ENCODE data around the gene FRY.

Gene FRY

DNA sequence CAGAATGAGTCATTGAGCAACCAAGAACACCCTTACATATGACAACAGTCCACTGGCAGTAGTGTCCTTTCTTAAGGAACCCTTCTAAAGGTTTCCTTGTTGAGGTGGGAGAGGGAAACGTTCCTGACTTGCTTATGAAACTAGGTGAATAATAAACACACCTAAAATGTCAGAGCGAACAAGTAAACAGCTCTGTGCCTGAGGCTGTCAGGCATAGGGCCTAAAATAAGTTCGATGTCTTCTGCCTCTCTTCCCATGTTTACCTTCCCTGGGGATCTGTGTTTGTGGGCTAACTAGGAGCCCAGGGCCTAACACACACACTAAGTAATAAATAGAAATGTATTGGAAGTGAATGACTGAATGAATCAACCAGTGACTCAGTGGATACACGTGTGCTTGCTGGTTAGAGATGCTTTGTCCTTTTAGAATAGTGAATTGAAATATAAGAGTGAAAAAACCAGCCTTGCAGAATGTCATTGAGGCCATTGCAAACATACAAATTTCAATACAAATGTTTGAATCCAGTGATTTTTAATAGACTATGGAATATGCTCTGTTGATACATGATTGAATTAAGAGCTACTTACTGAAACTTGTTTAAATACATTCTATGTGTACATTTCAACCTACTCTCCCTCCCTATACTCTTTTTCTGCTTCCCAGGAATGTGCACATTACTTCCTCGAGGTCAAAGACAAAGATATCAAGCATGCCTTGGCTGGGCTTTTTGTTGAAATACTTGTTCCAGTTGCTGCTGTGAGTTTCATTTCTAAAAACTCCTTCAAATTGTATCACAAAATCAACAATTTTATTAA, 102.9 kb downstream of the FRY start:
- no peak for DNase-seq (ENCODE audit: low read depth in 2 of 2)

DNA sequence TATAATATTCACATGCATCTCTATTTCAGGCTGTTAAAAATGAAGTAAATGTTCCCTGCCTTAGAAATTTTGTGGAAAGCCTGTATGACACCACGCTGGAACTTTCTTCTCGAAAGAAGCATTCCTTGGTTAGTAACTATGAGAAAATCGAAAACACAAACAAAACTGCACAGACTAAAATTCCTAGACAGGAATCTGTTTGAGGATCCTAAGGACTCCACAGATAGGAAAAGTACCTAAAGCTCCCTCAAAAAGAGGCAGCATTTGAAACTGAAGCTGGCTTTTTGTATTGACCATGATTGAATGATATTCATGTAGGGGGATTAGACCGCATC, 103.4 kb downstream of the FRY start:
- no peak for DNase-seq (ENCODE audit: low read depth in 2 of 2)

DNA sequence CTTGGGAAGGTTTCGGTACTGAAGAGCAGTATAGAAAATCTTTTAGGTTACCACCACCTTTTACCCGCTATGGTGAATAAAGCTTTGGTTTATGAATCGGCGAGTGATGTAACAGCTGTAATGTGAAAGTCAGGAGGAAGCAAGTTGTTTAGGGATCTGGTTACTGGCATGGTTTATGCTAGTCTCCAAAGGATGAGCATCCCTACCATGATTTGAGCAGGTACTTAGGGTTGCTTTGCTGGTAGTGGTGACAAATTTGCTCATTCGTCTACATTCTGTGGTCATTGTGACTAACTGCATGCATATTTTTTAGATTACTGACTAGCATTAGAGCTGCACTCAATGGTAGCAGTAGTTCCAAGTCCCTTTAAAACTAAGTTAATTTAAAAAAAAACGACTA, 104.1 kb downstream of the FRY start:
- DNase-seq (ENCODE audit: low read depth in 2 of 2) = no peak

DNA sequence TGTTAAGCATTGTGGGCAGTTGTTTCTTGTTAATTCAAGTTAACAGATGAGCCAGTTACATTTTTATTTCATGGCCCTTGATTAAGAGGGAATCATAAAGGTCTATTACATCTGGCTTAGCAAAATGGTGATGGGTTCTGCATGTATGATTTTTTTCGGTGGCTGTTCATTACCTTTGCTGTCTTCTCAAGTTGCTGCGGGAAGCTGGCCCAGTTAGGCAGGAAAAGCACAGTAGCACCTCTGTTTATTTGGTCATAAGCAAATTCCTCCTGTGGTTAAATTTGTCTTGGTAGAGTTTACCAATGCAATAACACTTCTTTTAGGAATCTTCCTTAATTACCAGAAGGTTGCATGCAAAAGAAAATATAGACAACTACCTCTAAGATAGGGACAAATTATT, 104.5 kb downstream of the FRY start:
- no peak for DNase-seq (ENCODE audit: low read depth in 2 of 2)

DNA sequence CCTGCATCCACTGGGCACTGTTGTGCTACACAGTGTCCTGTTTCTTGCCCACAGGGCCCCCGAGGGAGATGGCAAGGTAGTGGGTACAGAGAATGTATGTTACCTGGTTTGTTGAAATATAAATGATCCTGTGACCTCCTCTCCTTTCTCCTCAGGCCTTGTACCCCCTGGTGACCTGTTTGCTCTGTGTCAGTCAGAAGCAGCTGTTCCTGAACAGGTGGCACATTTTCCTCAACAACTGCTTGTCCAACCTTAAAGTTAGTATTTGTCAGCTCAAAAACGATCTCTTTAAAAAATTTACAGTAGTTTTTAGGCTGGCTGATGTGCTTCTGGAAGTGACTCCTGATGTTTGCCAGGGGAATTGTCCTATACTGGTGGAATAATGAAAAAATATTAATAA, 105.1 kb downstream of the FRY start:
- DNase-seq (ENCODE audit: low read depth in 2 of 2) = no peak

DNA sequence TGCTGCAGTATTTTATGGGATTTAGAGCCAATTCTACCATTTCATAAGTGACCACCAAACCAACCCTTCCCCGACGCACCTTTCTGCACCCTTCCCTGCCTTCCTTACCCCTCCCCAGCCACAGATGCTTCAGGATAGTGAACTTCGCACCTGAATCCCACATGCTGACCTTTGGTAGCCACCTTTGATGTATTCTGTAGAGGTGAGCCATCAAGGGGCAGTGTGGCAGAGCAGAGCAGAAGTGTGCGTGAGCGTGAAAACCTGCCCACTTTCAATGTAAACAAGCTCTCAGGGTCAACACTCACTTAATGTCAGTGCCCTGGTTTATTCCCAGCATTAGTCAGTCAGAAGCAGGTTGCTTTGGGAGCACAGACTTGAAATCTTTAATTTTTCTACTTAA, 107.7 kb downstream of the FRY start:
- no peak for DNase-seq (ENCODE audit: low read depth in 2 of 2)

DNA sequence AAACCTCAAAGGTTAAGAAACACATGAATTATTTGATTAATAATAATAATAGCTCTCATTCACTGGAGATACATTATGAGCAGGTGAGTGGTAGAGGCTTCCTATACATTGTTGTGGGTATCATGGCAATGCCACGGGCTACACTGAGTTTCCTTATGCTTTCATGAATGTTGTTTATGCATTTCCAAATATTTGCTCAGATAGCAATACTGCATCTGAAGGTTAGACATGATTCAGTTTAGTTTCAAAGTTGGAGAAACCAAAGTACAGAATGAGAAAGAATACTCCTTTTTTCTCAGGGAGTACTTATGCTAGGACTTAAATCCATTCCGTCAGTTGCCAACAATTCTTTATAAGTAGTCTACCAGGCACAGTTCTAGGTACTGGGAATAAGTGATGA, 108.5 kb downstream of the FRY start:
- no peak for DNase-seq (ENCODE audit: low read depth in 2 of 2)

DNA sequence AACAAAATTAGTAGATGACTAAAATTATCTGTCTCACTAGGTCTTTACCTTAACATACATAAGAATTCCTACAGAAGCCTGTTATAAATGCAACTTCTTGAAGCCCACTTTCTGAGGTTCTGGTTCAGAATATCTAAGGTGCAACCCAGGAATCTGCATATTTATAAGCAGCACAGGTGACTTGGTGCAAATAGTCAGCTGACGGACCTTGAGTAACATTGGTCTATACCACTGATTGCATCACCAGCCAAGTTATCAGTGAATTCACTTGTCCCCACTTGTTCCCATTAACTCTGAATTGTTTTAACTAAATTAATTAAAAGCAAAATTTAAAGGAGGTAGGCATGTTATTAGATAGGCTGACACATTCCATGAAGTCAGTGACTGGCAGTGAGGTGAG, 109.9 kb downstream of the FRY start:
- DNase-seq (ENCODE audit: low read depth in 2 of 2) = no peak

DNA sequence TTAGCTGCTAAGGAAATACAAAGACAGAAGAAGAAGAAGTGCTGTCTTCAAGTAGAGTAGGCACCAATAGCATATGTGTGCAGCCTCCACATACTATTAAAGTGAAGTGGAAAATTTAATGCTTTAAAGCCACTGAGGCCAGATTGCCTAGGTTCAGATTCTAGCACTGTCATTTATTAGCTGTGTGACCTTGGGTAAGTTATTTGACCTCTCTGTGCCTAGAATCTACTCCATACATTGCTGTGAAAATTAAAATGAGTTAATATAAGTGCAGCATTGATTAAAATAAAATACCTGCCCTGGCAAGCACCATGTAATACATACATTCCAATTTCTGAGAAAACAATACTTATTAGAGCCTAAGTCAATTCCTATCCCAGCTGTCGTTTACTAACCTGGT, 110.5 kb downstream of the FRY start:
- no peak for DNase-seq (ENCODE audit: low read depth in 2 of 2)

DNA sequence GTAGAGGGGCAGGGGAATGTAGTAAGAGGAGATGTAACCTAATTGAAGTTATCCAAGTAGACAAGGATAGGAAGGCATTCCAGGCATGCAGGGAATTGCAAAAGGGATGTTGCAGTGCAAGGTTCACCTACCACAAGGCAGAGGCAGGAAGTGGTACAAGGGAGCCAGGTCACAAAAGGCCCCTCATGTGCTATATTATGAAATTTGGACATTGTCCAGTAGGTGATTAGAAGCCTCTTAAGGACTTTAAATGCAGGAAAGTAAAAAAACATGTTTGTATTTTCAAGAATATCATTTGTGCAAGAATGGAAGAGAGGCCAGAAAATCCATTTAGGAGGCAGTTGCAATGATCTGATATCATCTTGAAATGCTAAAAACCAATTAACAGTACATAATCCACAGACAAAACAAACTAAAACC, 111.4 kb downstream of the FRY start:
- no peak for DNase-seq (ENCODE audit: low read depth in 2 of 2)

DNA sequence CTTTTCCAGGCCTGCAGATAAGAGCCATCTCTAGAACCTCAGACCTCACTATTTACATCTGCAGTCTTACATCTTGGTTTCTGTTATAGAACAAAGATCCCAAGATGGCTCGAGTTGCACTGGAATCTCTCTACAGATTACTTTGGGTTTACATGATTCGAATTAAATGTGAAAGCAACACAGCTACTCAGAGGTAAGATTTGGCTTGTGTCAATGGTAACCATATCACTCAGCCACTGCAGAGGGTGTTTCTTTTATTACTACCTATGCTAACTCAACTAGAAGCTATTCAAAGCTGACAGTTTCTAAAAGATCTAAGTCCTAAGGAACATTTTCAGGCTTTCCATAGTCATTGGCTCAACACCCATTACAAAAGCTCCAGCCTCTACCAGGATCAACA, 115.6 kb downstream of the FRY start:
- no peak for DNase-seq (ENCODE audit: low read depth in 2 of 2)

DNA sequence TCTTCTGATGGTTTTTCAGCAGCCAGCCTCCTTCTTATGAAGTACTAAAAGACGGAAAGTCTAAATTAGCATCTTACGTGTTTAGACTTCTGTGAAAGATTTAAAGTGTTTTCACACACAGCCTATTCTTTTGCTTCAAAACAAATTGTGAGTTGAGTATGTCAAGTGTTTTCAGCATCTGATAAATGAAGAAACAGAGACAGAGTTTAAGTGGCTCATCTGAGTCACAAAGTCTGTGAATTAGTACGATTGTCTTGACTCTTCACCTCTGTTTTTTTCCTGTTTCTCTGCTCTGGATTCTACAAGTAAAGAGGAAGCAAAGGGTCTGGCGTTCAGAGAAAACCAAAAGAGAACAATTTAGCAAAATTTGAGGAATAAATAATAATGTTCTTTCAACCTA, 116.4 kb downstream of the FRY start:
- no peak for DNase-seq (ENCODE audit: low read depth in 2 of 2)

DNA sequence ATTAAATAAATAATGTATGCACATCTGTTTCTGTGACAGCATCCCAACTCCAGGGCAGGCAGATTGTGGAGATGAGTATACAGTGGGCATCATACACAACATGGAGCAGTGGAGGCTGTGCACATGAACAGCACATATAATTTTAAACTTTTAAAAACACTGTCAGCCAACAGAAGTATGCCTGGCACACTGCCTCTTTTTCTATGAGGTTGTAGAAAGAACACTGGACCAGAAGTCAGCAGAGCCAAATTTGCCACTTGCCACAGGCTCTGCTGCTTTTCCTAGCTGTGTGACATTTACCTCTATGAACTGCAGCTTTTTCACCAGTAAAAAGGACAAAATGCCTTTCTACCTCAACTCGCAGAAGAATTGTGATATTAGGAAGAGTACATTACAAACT, 118.7 kb downstream of the FRY start:
- no peak for DNase-seq (ENCODE audit: low read depth in 2 of 2)

DNA sequence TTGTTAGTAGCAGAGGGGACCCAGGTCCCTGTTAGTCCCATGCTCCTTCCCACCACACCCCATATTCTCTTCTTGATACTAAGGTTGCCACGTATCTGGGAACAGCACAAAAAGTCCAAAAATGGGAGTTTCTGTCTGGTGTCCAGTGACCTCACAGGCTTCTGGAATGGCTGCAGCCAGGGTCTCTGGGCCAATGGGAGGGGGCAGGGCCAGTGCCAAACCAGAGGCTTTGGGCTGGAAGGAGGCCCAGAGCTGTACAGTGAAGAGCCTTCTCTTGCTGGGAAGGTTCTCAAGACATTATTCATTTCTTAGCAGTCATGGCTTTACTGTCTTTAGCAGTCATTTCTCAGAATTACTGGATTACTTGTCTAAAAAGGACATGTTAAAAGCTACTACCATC, 119.2 kb downstream of the FRY start:
- DNase-seq (ENCODE audit: low read depth in 2 of 2) = no peak

DNA sequence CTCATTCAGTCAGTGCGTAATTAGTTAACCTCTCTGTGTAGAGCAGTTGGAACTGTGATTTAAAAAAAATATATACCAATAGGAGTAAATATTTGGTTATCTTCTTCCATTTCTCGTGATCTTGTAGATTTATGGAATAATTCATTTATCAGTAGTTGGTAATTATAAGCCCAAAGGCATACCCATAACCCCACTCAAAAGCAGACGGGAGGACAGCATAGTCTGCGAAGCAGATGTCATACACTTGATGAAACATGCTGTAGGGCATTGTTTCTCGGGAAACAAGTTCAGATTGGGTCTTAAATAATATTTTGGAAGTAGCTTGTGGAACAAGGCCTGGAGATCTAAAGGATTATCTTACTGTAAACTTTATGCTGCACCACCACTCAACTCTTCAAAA, 119.7 kb downstream of the FRY start:
- no peak for DNase-seq (ENCODE audit: low read depth in 2 of 2)

DNA sequence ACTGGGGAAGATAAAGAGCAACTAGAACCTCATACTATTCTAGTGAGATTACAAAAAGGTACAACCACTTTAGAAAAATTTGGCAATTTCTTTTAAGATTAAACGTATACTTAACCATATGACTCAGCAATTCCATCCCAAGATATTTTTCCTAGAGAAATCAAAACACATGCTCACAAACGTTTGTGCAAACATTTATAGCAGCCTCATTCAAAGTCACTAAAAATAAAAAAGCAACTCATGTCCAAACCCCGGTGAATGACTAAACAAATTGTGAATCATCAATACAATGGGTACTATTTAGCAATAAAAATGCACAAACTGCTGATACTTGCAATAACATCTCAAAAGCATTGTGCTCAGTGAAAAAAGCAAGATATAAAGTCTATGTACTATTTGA, 121.5 kb downstream of the FRY start:
- no peak for DNase-seq (ENCODE audit: low read depth in 2 of 2)

DNA sequence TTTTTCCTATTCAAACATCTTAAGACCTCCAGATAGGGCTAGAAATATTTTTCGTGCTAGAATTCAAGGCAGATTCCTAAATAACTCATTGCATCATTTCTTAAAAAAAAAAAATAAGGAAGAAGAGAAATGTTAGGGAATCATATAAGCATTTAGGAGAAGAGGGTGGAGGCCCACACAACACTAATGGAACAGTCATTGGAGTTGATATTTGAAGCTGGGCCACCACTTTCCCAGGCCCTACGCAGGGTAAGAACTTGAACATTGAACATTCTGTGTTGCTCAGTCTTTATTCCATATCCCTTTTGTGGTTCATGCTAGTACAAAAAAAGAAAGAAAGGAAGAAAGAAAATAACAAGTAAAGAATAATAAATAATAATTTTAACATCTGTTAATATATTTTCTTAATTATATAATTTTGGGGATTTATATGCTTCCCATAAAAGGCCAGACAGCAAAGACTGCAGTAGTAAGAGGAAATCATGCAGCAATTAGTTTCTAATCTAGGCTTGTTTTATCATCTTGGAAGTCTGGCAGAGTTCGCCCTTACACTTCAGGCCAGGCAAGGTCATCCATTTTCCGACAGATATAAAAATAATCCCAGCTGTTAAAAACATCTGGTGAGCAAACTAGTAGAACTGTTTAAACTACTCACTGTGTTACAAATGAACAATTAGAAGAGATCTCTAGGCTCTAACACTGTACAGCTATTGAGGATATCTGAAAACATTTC, 127.7 kb downstream of the FRY start:
- no peak for DNase-seq (ENCODE audit: low read depth in 2 of 2)

DNA sequence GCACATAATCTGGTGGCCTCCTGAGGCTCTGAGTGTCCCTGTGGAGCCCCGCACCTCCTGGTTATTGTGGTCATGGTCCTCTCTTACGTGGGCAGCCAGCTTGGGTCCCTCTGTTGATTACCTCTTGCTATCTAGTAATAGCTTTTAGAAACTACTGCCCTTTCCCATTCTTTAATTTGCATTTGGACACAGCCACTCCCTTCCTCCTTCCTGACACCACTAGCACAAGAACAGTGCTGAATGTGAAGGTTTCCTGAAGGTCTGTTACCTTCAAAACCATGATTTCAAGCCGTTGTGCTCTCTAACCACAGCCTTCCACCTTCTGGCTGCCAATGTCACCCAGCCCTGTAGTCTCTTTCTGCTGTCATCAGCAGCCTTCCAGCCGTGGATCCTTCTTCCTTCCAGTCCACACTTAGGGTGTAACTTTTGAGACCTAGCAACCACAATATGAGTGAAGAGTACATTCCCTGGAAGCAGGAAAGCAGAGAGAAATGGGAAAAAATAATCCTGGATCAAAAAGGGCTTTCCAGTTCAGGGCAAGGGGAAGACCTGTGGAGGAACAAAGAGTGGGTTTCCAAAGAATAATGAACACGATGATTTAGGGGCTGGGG, 130.9 kb downstream of the FRY start:
- DNase-seq (ENCODE audit: low read depth in 2 of 2) = no peak

DNA sequence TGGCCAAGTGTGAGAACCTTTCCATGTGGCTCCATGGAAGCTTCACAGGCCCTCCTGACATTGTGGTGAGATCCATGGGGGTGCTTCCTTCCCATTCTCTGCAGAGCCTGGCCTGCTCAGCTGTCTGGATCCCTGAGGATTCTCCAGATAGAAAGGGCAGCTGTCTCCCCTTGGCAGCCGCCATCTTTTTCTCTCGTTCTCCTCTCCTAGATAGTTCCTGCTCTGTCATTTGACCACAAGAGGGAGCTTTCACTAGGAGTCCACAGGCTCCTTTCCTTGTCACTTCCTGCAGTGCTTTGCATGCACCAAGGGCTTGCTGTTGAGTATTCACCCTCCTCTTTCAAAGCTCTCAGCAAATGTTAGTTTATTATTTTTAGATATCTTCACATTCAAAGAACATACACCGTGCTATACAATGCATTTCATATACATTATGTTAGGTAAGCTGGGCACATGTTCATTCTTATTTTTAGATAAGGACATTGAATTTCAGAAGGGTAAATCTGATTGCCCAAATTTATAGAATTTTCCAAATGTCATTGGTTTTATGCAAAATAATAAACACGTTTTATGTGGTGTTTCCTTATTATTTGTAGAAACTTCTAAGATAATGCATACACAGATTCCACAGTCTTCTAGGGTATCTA, 133.2 kb downstream of the FRY start:
- DNase-seq (ENCODE audit: low read depth in 2 of 2) = no peak

DNA sequence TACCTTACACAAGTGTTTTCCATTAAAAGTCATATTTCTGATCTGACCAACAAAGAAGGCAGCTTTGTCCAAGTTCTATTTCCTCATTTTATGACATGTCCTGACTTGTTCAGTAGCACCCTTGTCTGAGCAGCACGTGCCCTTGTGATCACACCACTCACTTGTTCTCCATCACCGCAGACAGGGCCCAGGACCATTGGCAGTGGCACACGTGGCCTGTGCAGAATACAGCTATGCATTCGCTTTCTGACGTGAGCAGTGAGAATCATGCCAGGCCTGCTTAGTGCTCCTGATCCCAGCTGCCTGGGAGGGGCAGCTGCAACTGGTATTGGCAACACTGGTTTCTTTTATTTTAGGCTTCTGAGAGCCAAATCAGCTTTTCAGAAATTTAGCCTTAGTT, 134.2 kb downstream of the FRY start:
- no peak for DNase-seq (ENCODE audit: low read depth in 2 of 2)

DNA sequence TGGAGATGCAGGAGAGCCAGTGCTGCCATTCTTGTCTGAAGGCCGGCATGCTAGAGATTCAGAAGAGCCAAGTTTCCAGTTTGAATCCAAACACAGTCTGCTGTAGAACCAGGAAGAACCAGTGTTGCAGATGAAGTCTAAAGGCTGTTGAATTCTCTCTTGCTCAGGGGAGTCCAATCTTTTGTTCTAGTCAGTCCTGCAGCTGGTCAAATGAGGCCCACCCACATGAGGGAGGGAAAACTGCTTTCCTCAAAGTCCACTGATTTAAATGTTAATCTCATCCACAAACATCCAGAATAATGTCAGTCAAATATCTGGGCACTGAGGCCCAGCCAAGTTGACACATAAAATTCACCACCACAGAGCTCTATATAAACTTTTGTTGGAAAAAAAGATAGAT, 136.6 kb downstream of the FRY start:
- DNase-seq (ENCODE audit: low read depth in 2 of 2) = no peak

DNA sequence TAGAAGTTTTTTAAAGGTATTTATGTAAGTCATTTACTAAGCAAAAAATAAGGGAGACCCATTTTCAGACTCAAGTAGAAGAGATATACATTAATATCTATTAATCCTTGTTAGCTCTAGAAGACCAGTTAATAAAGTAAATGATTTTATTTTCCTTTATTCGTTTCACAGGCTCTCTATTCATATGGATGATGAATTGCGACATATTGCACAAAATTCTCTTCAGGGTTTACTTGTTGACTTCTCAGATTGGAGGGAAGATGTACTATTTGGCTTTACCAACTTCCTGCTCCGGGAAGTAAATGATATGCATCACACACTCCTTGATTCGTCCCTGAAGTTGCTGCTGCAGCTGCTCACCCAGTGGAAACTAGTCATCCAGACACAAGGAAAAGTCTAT, 139.3 kb downstream of the FRY start:
- DNase-seq (ENCODE audit: low read depth in 2 of 2) = no peak

DNA sequence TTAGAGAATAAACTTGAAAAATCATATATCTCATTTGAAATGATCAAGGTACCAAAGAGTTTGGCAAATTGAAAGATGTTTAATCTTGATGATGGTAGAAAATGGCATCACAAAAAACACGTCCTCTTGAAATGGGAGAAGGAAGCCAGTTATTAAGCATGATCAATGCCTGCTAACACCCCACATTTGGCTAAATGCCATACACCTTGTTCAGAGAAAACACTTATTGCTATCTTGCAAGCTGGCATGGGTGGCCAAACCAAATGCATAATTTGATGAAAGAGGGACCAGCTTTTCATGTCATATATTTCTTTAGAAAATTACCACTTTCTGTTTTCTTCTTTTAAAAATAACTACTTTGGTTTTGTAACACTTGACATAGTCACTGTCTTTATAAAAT, 142.3 kb downstream of the FRY start:
- no peak for DNase-seq (ENCODE audit: low read depth in 2 of 2)
